Karpas-422 (cell line): ENCODE data around the gene ALKAL2. TPM values are rescaled to one million over a fixed set of nuclear protein-coding genes. Genes with fewer than 3 reads are reported as not detected.
"Not testable (repeated sequence)": the region's sequence is repeated elsewhere in the genome, so short reads cannot be mapped to it uniquely, and the experiment has no call there.

Experiments
- DNase-seq: peaks from one replicate; pipeline ENCODE4 v3.0.0-alpha.2; 2015
- H2AFZ ChIP-seq: fragments of 200-600 bp; sonication (generic); 2 replicates; pipeline ENCODE4 v1.6.1; 2014; ENCODE audit warnings: antibody characterized with exemption, low read length, mixed read lengths
- H3K27ac ChIP-seq: fragments of 200-600 bp; sonication (generic); 2 replicates; pipeline ENCODE4 v1.5.1; 2014; ENCODE audit warnings: mild to moderate bottlenecking, low read length, moderate library complexity
- H3K27me3 ChIP-seq: fragments of 200-600 bp; sonication (generic); 2 replicates; pipeline ENCODE4 v1.6.1; 2014; ENCODE audit warnings: low read length, mixed read lengths
- H3K36me3 ChIP-seq: fragments of 200-600 bp; sonication (generic); 2 replicates; pipeline ENCODE4 v1.6.1; 2014; ENCODE audit warnings: low read length, mixed read lengths; ENCODE audit not compliant: insufficient read depth
- H3K4me1 ChIP-seq: fragments of 200-600 bp; sonication (generic); 2 replicates; pipeline ENCODE4 v1.6.1; 2014; ENCODE audit warnings: mild to moderate bottlenecking, low read length, mixed read lengths
- H3K4me2 ChIP-seq: fragments of 200-600 bp; sonication (generic); 2 replicates; pipeline ENCODE4 v1.6.1; 2014; ENCODE audit warnings: low read length, low read depth, mild to moderate bottlenecking; ENCODE audit not compliant: poor library complexity, severe bottlenecking
- H3K4me3 ChIP-seq: fragments of 200-600 bp; sonication (generic); 2 replicates; pipeline ENCODE4 v1.5.1; 2014; ENCODE audit warnings: mild to moderate bottlenecking, antibody characterized with exemption, low read length, mixed read lengths
- H3K79me2 ChIP-seq: fragments of 200-600 bp; sonication (generic); 2 replicates; pipeline ENCODE4 v1.6.1; 2014; ENCODE audit warnings: mild to moderate bottlenecking, low read length, mixed read lengths
- H3K9ac ChIP-seq: fragments of 200-600 bp; sonication (generic); 2 replicates; pipeline ENCODE4 v1.6.0; 2014; ENCODE audit warnings: low read length
- H3K9me2 ChIP-seq: fragments of 200-600 bp; sonication (generic), shearing (Covaris generic); replicated peaks from 2 replicates; pipeline ENCODE4 v1.6.0; 2014; ENCODE audit warnings: mild to moderate bottlenecking, low read length, moderate library complexity; ENCODE audit not compliant: insufficient read depth
- H3K9me3 ChIP-seq: fragments of 300-700, 200-600 bp; sonication (generic); 2 replicates; pipeline ENCODE4 v1.6.1; 2014; ENCODE audit warnings: low read length, mixed read lengths
- H4K20me1 ChIP-seq: fragments of 200-600 bp; sonication (generic); 2 replicates; pipeline ENCODE4 v1.6.1; 2014; ENCODE audit warnings: mild to moderate bottlenecking, antibody characterized with exemption, low read length, low read depth; ENCODE audit not compliant: insufficient read depth
- total RNA-seq: library from RNA; depleted of rRNA; stranded (reverse); fragments of >200 nt; shearing (Covaris generic); gene quantifications from 2 replicates; pipeline ENCODE4 v1.2.3, GENCODE V29; 2014; ENCODE audit warnings: low replicate concordance

The ALKAL2 gene
- total RNA-seq, 1 experiment from 2014 or later, result not detected

DNA sequence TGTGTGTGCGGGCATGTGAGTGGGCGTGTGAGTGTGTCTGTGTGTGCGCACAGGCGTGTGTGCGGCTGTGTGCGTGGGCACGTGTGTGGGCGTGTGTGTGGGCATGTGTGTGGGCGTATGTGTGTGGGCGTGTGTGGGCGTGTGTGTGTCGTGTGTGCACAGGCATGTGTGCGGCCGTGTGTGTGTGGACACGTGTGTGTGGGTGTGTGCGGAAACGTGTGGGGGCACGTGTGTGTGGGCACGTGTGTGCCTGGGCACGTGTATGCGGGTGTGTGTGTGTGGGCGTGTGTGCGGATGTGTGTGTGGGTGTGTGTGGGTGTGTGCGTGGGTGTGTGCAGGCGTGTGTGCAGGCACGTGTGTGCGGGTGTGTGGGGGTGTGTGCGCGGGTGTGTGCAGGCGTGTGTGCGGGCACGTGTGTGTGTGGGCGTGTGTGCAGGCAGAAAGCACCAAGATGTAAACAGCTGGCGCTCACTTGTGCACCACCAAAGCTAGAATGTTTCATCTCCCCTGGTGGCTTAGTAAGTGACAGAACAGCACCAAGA lies 31.2 kb upstream of the ALKAL2 start:
- Histone ChIP-seq H3K9ac (no peak overlapping the region), H3K9me3 (no peaks in the 10 kb centered on the region), H4K20me1 (no peaks in the 10 kb centered on the region), H3K4me2 (no peak overlapping the region), H3K27ac (no peak overlapping the region), H3K79me2 (no peaks in the 10 kb centered on the region), H3K9me2 (no peaks in the 10 kb centered on the region), H2AFZ (no peak overlapping the region), H3K27me3 (no peaks in the 10 kb centered on the region), H3K36me3 (no peaks in the 10 kb centered on the region), H3K4me1 (no peaks in the 10 kb centered on the region), H3K4me3 (no peak overlapping the region)
- DNase-seq, result no peak

DNA sequence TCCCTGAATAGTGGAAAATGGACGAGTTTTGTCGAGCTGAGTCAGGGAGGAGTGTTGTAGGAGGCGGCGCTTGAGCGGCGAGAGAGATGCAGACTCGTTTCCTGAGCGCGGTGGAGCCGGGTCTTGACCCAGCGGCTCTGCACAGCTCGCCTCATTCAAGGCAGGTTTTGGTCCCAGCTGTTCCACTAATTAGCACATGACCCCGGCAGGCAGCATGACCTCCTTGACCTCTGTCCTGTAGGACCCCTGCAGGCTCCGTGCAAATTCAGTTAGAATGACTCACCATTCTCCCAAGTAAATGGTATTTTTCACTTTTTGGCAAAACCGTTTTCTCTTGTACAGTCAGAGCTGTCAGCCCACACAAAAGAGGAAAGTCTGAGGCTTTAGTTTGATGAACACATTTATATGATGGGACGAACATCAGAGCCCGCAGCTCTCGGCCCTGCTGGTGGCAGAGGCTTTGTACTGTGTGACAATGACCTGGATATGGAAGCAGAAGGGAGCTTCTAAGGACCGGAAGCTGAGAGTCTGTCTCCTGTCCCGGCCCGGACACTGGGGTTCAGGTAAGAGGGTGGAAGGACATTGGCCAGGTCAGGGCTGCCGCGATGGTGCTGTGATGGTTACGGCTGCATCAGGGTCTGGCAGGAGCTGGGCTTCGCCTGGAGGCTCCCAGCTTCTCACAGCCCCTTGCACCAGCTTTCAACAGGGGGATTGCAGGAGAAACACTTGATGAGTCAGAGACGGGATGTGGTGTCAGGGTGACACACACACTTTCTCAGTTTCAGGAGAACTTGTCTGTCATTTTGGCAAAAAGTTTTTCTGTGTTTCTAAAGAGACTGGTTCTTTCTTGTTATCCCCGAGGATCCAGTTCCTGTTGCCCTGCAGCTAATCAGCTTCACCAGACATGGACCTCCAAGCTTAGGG lies 29.9 kb upstream of the ALKAL2 start:
- Histone ChIP-seq H3K4me2 (no peak overlapping the region), H2AFZ (no peak overlapping the region)
- no peak for DNase-seq

DNA sequence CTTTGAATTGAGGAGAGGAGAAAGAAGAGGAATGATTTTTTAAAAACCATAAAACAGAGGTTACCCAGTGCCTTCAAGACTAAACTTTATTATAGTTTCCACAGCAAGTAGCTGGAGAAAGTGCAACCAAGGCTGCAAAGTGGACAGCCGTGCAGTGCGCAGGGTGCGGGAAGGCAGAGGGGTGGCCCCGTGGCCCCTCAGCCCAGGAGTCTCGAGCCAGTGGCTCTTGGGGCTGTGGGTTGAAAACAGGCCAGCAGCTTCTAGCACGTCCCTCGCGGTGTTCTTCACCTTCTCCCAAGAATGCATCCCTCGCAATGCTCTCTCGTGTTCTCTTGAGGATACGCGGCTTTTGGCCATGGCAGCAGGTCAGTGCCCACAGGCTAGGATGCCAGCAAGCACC lies 28.5 kb upstream of the ALKAL2 start:
- DNase-seq, result no peak
- no peaks in the 10 kb centered on the region for H3K9me2 ChIP-seq
- no peak overlapping the region for H3K9ac ChIP-seq
- no peaks in the 10 kb centered on the region for H3K79me2 ChIP-seq
- H3K27ac ChIP-seq, result no peak overlapping the region
- no peaks in the 10 kb centered on the region for H4K20me1 ChIP-seq
- H3K4me3 ChIP-seq, result no peak overlapping the region
- H3K9me3 ChIP-seq, result no peaks in the 10 kb centered on the region
- H3K36me3 ChIP-seq, result no peaks in the 10 kb centered on the region
- no peak overlapping the region for H3K4me2 ChIP-seq
- no peak overlapping the region for H2AFZ ChIP-seq
- H3K27me3 ChIP-seq, result no peaks in the 10 kb centered on the region
- H3K4me1 ChIP-seq, result peaks cover 11% of the 10 kb centered on the region

More for the DNA sequence above, 29.9 kb upstream of the ALKAL2 start:
- Histone ChIP-seq H3K79me2 (no peaks in the 10 kb centered on the region), H4K20me1 (no peaks in the 10 kb centered on the region), H3K27ac (no peak overlapping the region), H3K4me1 (peaks cover 11% of the 10 kb centered on the region), H3K4me3 (no peak overlapping the region), H3K9ac (no peak overlapping the region), H3K36me3 (no peaks in the 10 kb centered on the region), H3K9me3 (no peaks in the 10 kb centered on the region), H3K9me2 (no peaks in the 10 kb centered on the region), H3K27me3 (no peaks in the 10 kb centered on the region)

DNA sequence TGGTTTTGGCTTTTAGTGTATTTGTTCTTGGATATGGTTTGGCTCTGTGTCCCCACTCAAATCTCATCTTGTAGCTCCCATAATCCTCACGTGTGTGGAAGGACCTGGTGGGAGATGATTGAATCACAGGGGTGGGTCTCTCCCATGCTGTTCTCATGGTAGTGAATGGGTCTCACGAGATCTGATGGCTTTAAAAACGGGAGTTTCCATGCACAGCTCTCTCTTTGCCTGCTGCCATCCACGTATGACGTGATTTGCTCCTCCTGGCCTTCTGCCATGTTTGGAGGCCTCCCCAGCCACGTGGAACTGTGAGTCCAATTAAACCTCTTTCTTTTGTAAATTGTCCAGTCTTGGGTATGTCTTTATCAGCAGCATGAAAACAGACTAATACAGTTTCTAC lies 28.0 kb upstream of the ALKAL2 start:
- not testable (repeated sequence) for H3K79me2 ChIP-seq, H3K9me3 ChIP-seq, H3K9ac ChIP-seq, H3K27ac ChIP-seq, DNase-seq, H3K27me3 ChIP-seq, H3K36me3 ChIP-seq, H4K20me1 ChIP-seq, H3K4me2 ChIP-seq, H3K4me3 ChIP-seq, H2AFZ ChIP-seq, H3K9me2 ChIP-seq
- H3K4me1 ChIP-seq, result peaks cover 14% of the 10 kb centered on the region

DNA sequence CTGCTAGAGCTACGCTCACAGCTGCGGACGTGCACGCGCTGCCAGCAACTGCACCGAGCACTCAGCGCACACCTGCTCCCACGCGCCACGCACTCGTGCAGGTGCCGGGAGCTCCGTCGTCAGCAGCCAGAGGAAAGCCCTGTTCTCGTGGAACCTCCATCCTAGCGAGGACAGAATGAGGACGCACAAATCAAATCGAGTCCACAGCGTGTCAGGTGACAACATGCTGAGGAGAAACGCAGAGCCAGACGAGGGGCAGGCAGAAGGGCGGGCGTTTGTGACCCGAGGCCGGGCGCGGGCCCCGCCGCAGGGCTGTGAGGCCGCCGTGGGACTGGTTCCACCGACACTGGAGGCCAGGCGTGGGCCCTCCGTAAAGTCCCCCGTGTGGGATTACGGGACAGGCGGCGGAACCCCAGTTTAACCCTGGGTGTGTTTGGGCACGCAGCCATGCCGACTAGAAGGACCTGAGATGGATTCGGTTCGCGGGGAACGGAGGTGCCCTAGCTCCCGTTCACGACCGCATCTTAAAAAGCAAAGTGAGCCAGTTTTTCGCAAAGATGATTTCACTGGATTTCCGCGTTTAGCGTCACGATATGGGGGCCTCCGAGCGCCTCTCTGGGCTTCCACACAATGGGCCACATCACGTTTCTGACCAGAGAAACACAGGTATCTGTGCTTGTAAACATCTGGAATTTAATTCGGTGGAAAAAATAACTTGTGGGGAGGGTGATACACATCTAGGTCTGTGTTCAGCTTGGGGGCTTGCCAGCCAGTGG lies 26.9 kb upstream of the ALKAL2 start:
- Histone ChIP-seq H3K4me3 (no peak overlapping the region), H2AFZ (no peak overlapping the region), H3K9ac (no peak overlapping the region), H3K4me2 (no peak overlapping the region), H3K36me3 (no peaks in the 10 kb centered on the region), H3K27me3 (no peaks in the 10 kb centered on the region), H3K9me3 (no peaks in the 10 kb centered on the region), H3K9me2 (no peaks in the 10 kb centered on the region), H4K20me1 (no peaks in the 10 kb centered on the region), H3K27ac (no peak overlapping the region), H3K79me2 (no peaks in the 10 kb centered on the region), H3K4me1 (peaks cover 26% of the 10 kb centered on the region)
- no peak for DNase-seq

DNA sequence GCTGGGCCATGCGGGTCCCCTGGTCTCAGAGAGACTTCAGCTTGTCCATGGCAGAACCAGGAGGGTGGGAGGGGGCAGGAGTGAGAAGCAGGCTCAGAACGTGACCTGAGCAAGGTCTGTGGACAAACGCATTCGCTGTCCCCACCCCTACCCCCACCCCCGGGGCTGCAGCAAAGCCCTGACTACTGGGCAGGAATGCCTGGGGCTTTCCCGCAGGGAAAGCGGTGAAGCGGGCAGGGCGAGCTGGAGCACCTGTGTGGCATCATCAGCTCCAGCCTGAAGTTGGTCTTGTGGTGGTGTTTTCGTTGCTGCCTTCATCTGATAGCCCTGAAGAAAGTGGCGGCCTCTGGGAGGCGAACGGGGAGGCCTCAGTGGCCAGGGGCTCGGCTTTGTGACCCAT lies 26.1 kb upstream of the ALKAL2 start:
- H4K20me1 ChIP-seq, result no peaks in the 10 kb centered on the region
- no peaks in the 10 kb centered on the region for H3K27me3 ChIP-seq
- no peak overlapping the region for H2AFZ ChIP-seq
- H3K9ac ChIP-seq, result no peak overlapping the region
- H3K27ac ChIP-seq, result no peak overlapping the region
- H3K36me3 ChIP-seq, result no peaks in the 10 kb centered on the region
- no peaks in the 10 kb centered on the region for H3K9me3 ChIP-seq
- no peaks in the 10 kb centered on the region for H3K9me2 ChIP-seq
- peaks cover 34% of the 10 kb centered on the region for H3K4me1 ChIP-seq
- H3K79me2 ChIP-seq, result no peaks in the 10 kb centered on the region
- DNase-seq, result no peak
- no peak overlapping the region for H3K4me2 ChIP-seq
- H3K4me3 ChIP-seq, result no peak overlapping the region

DNA sequence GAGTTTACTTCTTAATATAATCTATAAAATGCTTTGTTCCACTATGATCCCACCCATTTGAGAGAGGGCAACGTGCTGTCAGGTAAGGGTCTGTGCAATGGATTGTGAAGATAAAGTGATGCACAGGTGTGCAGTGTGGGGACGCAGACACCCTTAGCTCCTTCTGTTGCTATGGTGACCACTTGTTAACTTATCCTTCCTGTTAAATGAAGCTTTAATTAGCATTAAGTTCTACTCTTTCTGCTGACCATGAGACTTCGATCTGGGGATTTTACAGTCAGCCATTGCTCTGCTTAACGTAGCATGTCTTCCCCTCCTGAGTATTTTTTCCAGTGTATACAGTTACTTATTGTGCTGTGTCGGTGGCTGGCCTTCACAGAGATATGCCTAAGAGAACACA lies 23.1 kb upstream of the ALKAL2 start:
- no peak overlapping the region for H3K27ac ChIP-seq
- H3K79me2 ChIP-seq, result no peaks in the 10 kb centered on the region
- H3K4me3 ChIP-seq, result no peak overlapping the region
- DNase-seq, result no peak
- peaks cover 38% of the 10 kb centered on the region for H3K4me1 ChIP-seq
- H3K9me2 ChIP-seq, result no peaks in the 10 kb centered on the region
- no peaks in the 10 kb centered on the region for H4K20me1 ChIP-seq
- H3K36me3 ChIP-seq, result no peaks in the 10 kb centered on the region
- H3K27me3 ChIP-seq, result no peaks in the 10 kb centered on the region
- H3K4me2 ChIP-seq, result no peak overlapping the region
- no peaks in the 10 kb centered on the region for H3K9me3 ChIP-seq
- H2AFZ ChIP-seq, result no peak overlapping the region
- H3K9ac ChIP-seq, result no peak overlapping the region

DNA sequence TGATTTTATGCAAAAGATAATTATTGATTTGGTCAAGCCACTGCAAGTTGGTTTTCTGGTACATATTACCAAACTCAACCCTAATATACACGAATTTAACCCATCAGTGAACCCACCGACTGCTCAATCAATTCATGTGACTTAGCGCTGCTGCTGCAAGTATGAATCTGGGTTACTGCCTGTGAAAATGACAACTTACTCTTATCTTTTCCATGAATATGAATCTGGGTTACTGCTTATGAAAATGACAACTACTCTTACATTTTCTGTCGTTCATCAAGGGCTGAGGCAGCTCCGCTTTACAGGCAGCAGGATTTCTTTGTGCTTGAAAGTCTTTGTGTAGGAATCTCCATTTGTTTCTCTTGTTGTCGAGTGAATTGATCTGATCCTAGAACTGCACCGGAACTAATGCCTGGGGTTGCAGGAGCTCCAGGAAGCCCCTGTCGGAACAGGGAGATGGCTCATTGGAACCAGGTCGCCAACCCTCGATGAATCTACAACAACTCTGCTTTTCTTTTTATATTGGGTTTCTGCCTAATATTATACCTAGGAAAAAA lies 22.1 kb upstream of the ALKAL2 start:
- H4K20me1 ChIP-seq, result no peaks in the 10 kb centered on the region
- DNase-seq, result no peak
- H3K4me2 ChIP-seq, result no peak overlapping the region
- no peaks in the 10 kb centered on the region for H3K9me3 ChIP-seq
- H3K27me3 ChIP-seq, result no peaks in the 10 kb centered on the region
- H3K79me2 ChIP-seq, result no peaks in the 10 kb centered on the region
- no peak overlapping the region for H3K9ac ChIP-seq
- H3K4me1 ChIP-seq, result peaks cover 48% of the 10 kb centered on the region
- no peak overlapping the region for H3K27ac ChIP-seq
- no peak overlapping the region for H2AFZ ChIP-seq
- no peaks in the 10 kb centered on the region for H3K36me3 ChIP-seq
- no peak overlapping the region for H3K4me3 ChIP-seq
- H3K9me2 ChIP-seq, result no peaks in the 10 kb centered on the region
